ENCODE data around the gene NT5E. TPM values are rescaled to one million over a fixed set of nuclear protein-coding genes. Genes with fewer than 3 reads are reported as not detected.

The NT5E gene
- total RNA-seq, 2 experiments from 2014 or later, result not detected

GRCh38 chr6:85451565-85452306, 1.9 kb downstream of the NT5E start:
- Histone ChIP-seq H4K20me1 (ENCODE audit: insufficient read depth, low read length) (no peaks in the 10 kb centered on the region), H3K9me3 (ENCODE audit: low read length) (no peaks in the 10 kb centered on the region), H3K27ac (ENCODE audit: low read depth, low read length, poor library complexity, severe bottlenecking) (no peak overlapping the region), H3K4me3 (ENCODE audit: low read depth, low read length, poor library complexity, severe bottlenecking) (no peak overlapping the region), H3K9me2 (ENCODE audit: insufficient read depth, low read length) (no peaks in the 10 kb centered on the region), H3K36me3 (ENCODE audit: insufficient read depth, low read length) (no peaks in the 10 kb centered on the region), H3K4me2 (ENCODE audit: low read length) (no peak overlapping the region), H3K79me2 (ENCODE audit: insufficient read depth, low read depth, low read length) (no peaks in the 10 kb centered on the region), H3K4me1 (ENCODE audit: insufficient read depth, low read length, poor library complexity, severe bottlenecking) (no peaks in the 10 kb centered on the region), H2AFZ (ENCODE audit: low read length) (no peak overlapping the region)
- TF ChIP-seq, protein P1, sequence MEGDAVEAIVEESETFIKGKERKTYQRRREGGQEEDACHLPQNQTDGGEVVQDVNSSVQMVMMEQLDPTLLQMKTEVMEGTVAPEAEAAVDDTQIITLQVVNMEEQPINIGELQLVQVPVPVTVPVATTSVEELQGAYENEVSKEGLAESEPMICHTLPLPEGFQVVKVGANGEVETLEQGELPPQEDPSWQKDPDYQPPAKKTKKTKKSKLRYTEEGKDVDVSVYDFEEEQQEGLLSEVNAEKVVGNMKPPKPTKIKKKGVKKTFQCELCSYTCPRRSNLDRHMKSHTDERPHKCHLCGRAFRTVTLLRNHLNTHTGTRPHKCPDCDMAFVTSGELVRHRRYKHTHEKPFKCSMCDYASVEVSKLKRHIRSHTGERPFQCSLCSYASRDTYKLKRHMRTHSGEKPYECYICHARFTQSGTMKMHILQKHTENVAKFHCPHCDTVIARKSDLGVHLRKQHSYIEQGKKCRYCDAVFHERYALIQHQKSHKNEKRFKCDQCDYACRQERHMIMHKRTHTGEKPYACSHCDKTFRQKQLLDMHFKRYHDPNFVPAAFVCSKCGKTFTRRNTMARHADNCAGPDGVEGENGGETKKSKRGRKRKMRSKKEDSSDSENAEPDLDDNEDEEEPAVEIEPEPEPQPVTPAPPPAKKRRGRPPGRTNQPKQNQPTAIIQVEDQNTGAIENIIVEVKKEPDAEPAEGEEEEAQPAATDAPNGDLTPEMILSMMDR (conservative IDR thresholded peaks at IDR 0.05; ENCODE audit: low read length), result no peak
- no peak for TF ChIP-seq EZH2phosphoT487 (IDR thresholded peaks at IDR 0.05; ENCODE audit: borderline replicate concordance, low read depth, low read length)
- ChIA-PET CTCF (ENCODE audit: unreplicated experiment) (no interaction called here), POLR2A (interaction anchor here (0.7 to 3.7 kb wide), 2 partner anchors 12 to 48 kb away, joined by 3 to 13 read pairs; no protein-coding TSS in a partner anchor)
- BruUV-seq (replicated peaks), result no TSS peak
- intact Hi-C loops (cut with micrococcal nuclease; ENCODE audit: unreplicated experiment), result no loop called here
- no peak for DNase-seq (ENCODE audit: low spot score)

- Histone ChIP-seq H3K4me2 (ENCODE audit: low read length) (no peak overlapping the region), H4K20me1 (ENCODE audit: insufficient read depth, low read length) (no peaks in the 10 kb centered on the region), H3K36me3 (ENCODE audit: insufficient read depth, low read length) (no peaks in the 10 kb centered on the region), H3K4me3 (ENCODE audit: low read depth, low read length, poor library complexity, severe bottlenecking) (no peak overlapping the region), H3K9me2 (ENCODE audit: insufficient read depth, low read length) (no peaks in the 10 kb centered on the region), H3K79me2 (ENCODE audit: insufficient read depth, low read depth, low read length) (no peaks in the 10 kb centered on the region), H2AFZ (ENCODE audit: low read length) (no peak overlapping the region), H3K4me1 (ENCODE audit: insufficient read depth, low read length, poor library complexity, severe bottlenecking) (no peaks in the 10 kb centered on the region), H3K9me3 (ENCODE audit: low read length) (no peaks in the 10 kb centered on the region), H3K27ac (ENCODE audit: low read depth, low read length, poor library complexity, severe bottlenecking) (no peak overlapping the region)
- POLR2A ChIA-PET, result interaction anchor here (0.7 to 3.7 kb wide), 4 partner anchors 12 to 80 kb away, joined by 3 to 13 read pairs (median 4); no protein-coding TSS in a partner anchor
- DNase-seq (ENCODE audit: low spot score), result no peak
- TF ChIP-seq, protein P1 (conservative IDR thresholded peaks at IDR 0.05; ENCODE audit: low read length), result no peak
- no peak for TF ChIP-seq EZH2phosphoT487 (IDR thresholded peaks at IDR 0.05; ENCODE audit: borderline replicate concordance, low read depth, low read length)
- intact Hi-C loops (cut with micrococcal nuclease; ENCODE audit: unreplicated experiment), result no loop called here
- BruUV-seq (replicated peaks), result no TSS peak
- CTCF ChIA-PET (ENCODE audit: unreplicated experiment), result no interaction called here
Observed at GRCh38 chr6:85452441-85452881, 2.6 kb downstream of the NT5E start.

- Histone ChIP-seq H3K79me2 (ENCODE audit: insufficient read depth, low read depth, low read length) (no peaks in the 10 kb centered on the region), H3K4me1 (ENCODE audit: insufficient read depth, low read length, poor library complexity, severe bottlenecking) (no peaks in the 10 kb centered on the region), H3K4me3 (ENCODE audit: low read depth, low read length, poor library complexity, severe bottlenecking) (no peak overlapping the region), H3K9me3 (ENCODE audit: low read length) (no peaks in the 10 kb centered on the region), H3K27ac (ENCODE audit: low read depth, low read length, poor library complexity, severe bottlenecking) (no peak overlapping the region), H3K9me2 (ENCODE audit: insufficient read depth, low read length) (no peaks in the 10 kb centered on the region), H4K20me1 (ENCODE audit: insufficient read depth, low read length) (no peaks in the 10 kb centered on the region), H2AFZ (ENCODE audit: low read length) (no peak overlapping the region), H3K4me2 (ENCODE audit: low read length) (no peak overlapping the region), H3K36me3 (ENCODE audit: insufficient read depth, low read length) (no peaks in the 10 kb centered on the region)
- ChIA-PET CTCF (ENCODE audit: unreplicated experiment) (no interaction called here), POLR2A (interaction anchor here (1.1 to 3.7 kb wide), 3 partner anchors 11 to 80 kb away, joined by 3 to 13 read pairs (median 4); no protein-coding TSS in a partner anchor)
- intact Hi-C loops (cut with micrococcal nuclease; ENCODE audit: unreplicated experiment), result no loop called here
- BruUV-seq (replicated peaks), result no TSS peak
- TF ChIP-seq EZH2phosphoT487 (IDR thresholded peaks at IDR 0.05; ENCODE audit: borderline replicate concordance, low read depth, low read length), result no peak
- TF ChIP-seq, protein P1 (conservative IDR thresholded peaks at IDR 0.05; ENCODE audit: low read length), result no peak
- no peak for DNase-seq (ENCODE audit: low spot score)
Observed at GRCh38 chr6:85453052-85453451, 3.2 kb downstream of the NT5E start.
